WTC11 (cell line): ENCODE data around the gene PCID2. TPM values are rescaled to one million over a fixed set of nuclear protein-coding genes. Genes with fewer than 3 reads are reported as not detected.
A peak's percentile ranks its signal among the peaks of the same experiment; 100 is the strongest.

ENCODE experiments used
- ATAC-seq: fragments of 200-7000 bp; cut with Tn5 transposase; 2 replicates; pipeline ENCODE4 v1.10.0; 2021; ENCODE audit warnings: mild to moderate bottlenecking, moderate library complexity
- CTCF ChIA-PET: fragments of 300-600 bp; sonication (Branson Sonifier 250); formaldehyde crosslinking; loops from one replicate; lab custom pipeline; 2021; ENCODE audit warnings: antibody characterized with exemption; lab: Charles Lee
- POLR2A ChIA-PET: fragments of 350-600 bp; sonication (Branson Sonifier 250); formaldehyde crosslinking; loops from one replicate; lab custom pipeline; 2021; ENCODE audit warnings: antibody characterized with exemption; lab: Charles Lee
- DNase-seq: peaks from one replicate; pipeline ENCODE4 v3.0.0; 2021; ENCODE audit warnings: low spot score
- H3K27ac Mint-ChIP-seq: 2 replicates; pipeline ENCODE4 v1.8.0; 2021; ENCODE audit warnings: mixed read lengths
- H3K27me3 Mint-ChIP-seq: 2 replicates; pipeline ENCODE4 v1.8.0; 2021; ENCODE audit warnings: low read depth, mild to moderate bottlenecking, moderate library complexity, mixed read lengths
- H3K36me3 Mint-ChIP-seq: 2 replicates; pipeline ENCODE4 v1.8.0; 2021; ENCODE audit warnings: mixed read lengths
- H3K4me1 Mint-ChIP-seq: 2 replicates; pipeline ENCODE4 v1.8.0; 2022; ENCODE audit warnings: mixed read lengths
- H3K4me3 Mint-ChIP-seq: 2 replicates; pipeline ENCODE4 v1.8.0; 2021; ENCODE audit warnings: mild to moderate bottlenecking, moderate library complexity, mixed read lengths
- H3K9me3 Mint-ChIP-seq: 2 replicates; pipeline ENCODE4 v1.8.0; 2021; ENCODE audit warnings: mixed read lengths
- AR ChIP-seq: fragments of 250-450 bp; sonication (Bioruptor Pico); IDR thresholded peaks from 2 replicates; pipeline ENCODE4 v1.9.0; 2021; ENCODE audit warnings: mild to moderate bottlenecking
- ATF1 ChIP-seq: sonication (generic); formaldehyde crosslinking; IDR thresholded peaks from 2 replicates; pipeline ENCODE4 v1.8.1; 2023; ENCODE audit warnings: mild to moderate bottlenecking, moderate library complexity, missing genetic modification reagents
- E2F4 ChIP-seq: sonication (generic); formaldehyde crosslinking; IDR thresholded peaks from 2 replicates; pipeline ENCODE4 v1.8.1; 2022; ENCODE audit warnings: low read depth, mild to moderate bottlenecking, moderate library complexity, missing genetic modification reagents, borderline replicate concordance
- E2F5 ChIP-seq: sonication (generic); formaldehyde crosslinking; IDR thresholded peaks from 2 replicates; pipeline ENCODE4 v1.8.1; 2022; ENCODE audit warnings: mild to moderate bottlenecking, moderate library complexity, missing genetic modification reagents
- ERG ChIP-seq: fragments of 250-450 bp; sonication (Bioruptor Pico); IDR thresholded peaks from 2 replicates; pipeline ENCODE4 v1.8.0; 2021; ENCODE audit warnings: mild to moderate bottlenecking
- ESRRA ChIP-seq: sonication (generic); formaldehyde crosslinking; IDR thresholded peaks from 2 replicates; pipeline ENCODE4 v1.8.1; 2022; ENCODE audit warnings: mild to moderate bottlenecking, missing genetic modification reagents, borderline replicate concordance
- ETV6 ChIP-seq: sonication (generic); formaldehyde crosslinking; IDR thresholded peaks from 2 replicates; pipeline ENCODE4 v1.8.1; 2022; ENCODE audit warnings: mild to moderate bottlenecking, missing genetic modification reagents
- FOXP4 ChIP-seq: sonication (generic); formaldehyde crosslinking; IDR thresholded peaks from 2 replicates; pipeline ENCODE4 v1.8.0; 2022; ENCODE audit warnings: mild to moderate bottlenecking, missing genetic modification reagents
- GTF2I ChIP-seq: fragments of 250-450 bp; sonication (Bioruptor Pico); conservative IDR thresholded peaks from 2 replicates; pipeline ENCODE4 v1.4.0; 2021; ENCODE audit warnings: mild to moderate bottlenecking
- HMGXB4 ChIP-seq: sonication (generic); formaldehyde crosslinking; IDR thresholded peaks from 2 replicates; pipeline ENCODE4 v1.8.1; 2023; ENCODE audit warnings: mild to moderate bottlenecking, moderate library complexity, missing genetic modification reagents
- JUN ChIP-seq: sonication (generic); formaldehyde crosslinking; IDR thresholded peaks from 2 replicates; pipeline ENCODE4 v1.8.0; 2023; ENCODE audit warnings: mild to moderate bottlenecking, missing genetic modification reagents
- PRRX2 ChIP-seq: fragments of 250-450 bp; sonication (Bioruptor Pico); IDR thresholded peaks from 2 replicates; pipeline ENCODE4 v1.8.0; 2021; ENCODE audit warnings: mild to moderate bottlenecking
- SMAD3 ChIP-seq: sonication (generic); formaldehyde crosslinking; IDR thresholded peaks from 2 replicates; pipeline ENCODE4 v1.8.0; 2022; ENCODE audit warnings: missing genetic modification reagents, mild to moderate bottlenecking, borderline replicate concordance
- TP53 ChIP-seq: sonication (generic); formaldehyde crosslinking; IDR thresholded peaks from 2 replicates; pipeline ENCODE4 v1.8.1; 2023; ENCODE audit warnings: mild to moderate bottlenecking, missing genetic modification reagents
- USF1 ChIP-seq: sonication (generic); formaldehyde crosslinking; IDR thresholded peaks from 2 replicates; pipeline ENCODE4 v1.8.0; 2022; ENCODE audit warnings: mild to moderate bottlenecking, missing genetic modification reagents
- USF2 ChIP-seq: sonication (generic); formaldehyde crosslinking; IDR thresholded peaks from 2 replicates; pipeline ENCODE4 v1.8.1; 2023; ENCODE audit warnings: mild to moderate bottlenecking, missing genetic modification reagents, moderate library complexity
- ZMAT4 ChIP-seq: fragments of 250-450 bp; sonication (Bioruptor Pico); IDR thresholded peaks from 2 replicates; pipeline ENCODE4 v1.9.0; 2021; ENCODE audit warnings: mild to moderate bottlenecking
- ZNF423 ChIP-seq: fragments of 250-450 bp; sonication (Bioruptor Pico); IDR thresholded peaks from 2 replicates; pipeline ENCODE4 v2.1.2; 2022; ENCODE audit warnings: mild to moderate bottlenecking, moderate library complexity
- ZNF512 ChIP-seq: sonication (generic); formaldehyde crosslinking; IDR thresholded peaks from 2 replicates; pipeline ENCODE4 v1.8.1; 2022; ENCODE audit warnings: missing genetic modification reagents, borderline replicate concordance
- total RNA-seq: library from RNA; stranded (reverse); gene quantifications from 3 replicates; pipeline ENCODE4 v1.2.3, GENCODE V29; 2021

The PCID2 gene
- total RNA-seq, 1 experiment from 2014 or later: 69.4 TPM

GRCh38 chr13:113204378-113204734 lies 4.1 kb downstream of the PCID2 start:
- TF ChIP-seq ETV6 (CRISPR knock-in tag): no peak
- no peak for TF ChIP-seq ZMAT4 (CRISPR knock-in tag)
- no peak for TF ChIP-seq ESRRA (CRISPR knock-in tag)
- no peak for TF ChIP-seq GTF2I
- no peak for TF ChIP-seq E2F4 (CRISPR knock-in tag)
- TF ChIP-seq FOXP4 (CRISPR knock-in tag): no peak
- no peak for TF ChIP-seq USF2 (CRISPR knock-in tag)
- TF ChIP-seq HMGXB4 (CRISPR knock-in tag): no peak
- TF ChIP-seq JUN: no peak
- TF ChIP-seq ZNF423: no peak
- no peak for TF ChIP-seq SMAD3 (CRISPR knock-in tag)
- TF ChIP-seq USF1: no peak
- no peak for TF ChIP-seq ERG (CRISPR knock-in tag)
- no peak for TF ChIP-seq PRRX2 (CRISPR knock-in tag)
- TF ChIP-seq E2F5: no peak
- Mint-ChIP-seq H3K4me3 (no peak overlapping the region), H3K4me1 (peaks cover 25% of the 10 kb centered on the region), H3K27ac (peak overlapping the region; percentile 79; the same call in 1 of the 2 replicates), H3K9me3 (no peaks in the 10 kb centered on the region), H3K36me3 (peaks cover 29% of the 10 kb centered on the region), H3K27me3 (no peaks in the 10 kb centered on the region)
- ATAC-seq: no peak
- ChIA-PET POLR2A (no interaction called here), CTCF (no interaction called here)
- DNase-seq: no peak

- ATAC-seq (no peak), DNase-seq (no peak)
- Mint-ChIP-seq H3K36me3 (peaks cover 35% of the 10 kb centered on the region), H3K27me3 (no peaks in the 10 kb centered on the region), H3K27ac (peak overlapping the region; percentile 74), H3K9me3 (no peaks in the 10 kb centered on the region), H3K4me1 (peaks cover 25% of the 10 kb centered on the region), H3K4me3 (no peak overlapping the region)
- ChIA-PET CTCF (no interaction called here), POLR2A (no interaction called here)
- TF ChIP-seq ATF1 (CRISPR knock-in tag) (no peak), ZNF512 (CRISPR knock-in tag) (no peak), AR (CRISPR knock-in tag) (no peak), TP53 (CRISPR knock-in tag) (no peak)
These were observed 4.7 kb downstream of the PCID2 start for GRCh38 chr13:113203507-113204377.
